ENCODE measurements around the gene SWAP70.

SWAP70 gene

GRCh38 chr11:9769621-9770020 lies 105.7 kb downstream of the SWAP70 start:
- POLR2A ChIA-PET (ENCODE audit: low non-redundant PET), result no interaction called here
- H3K27ac ChIP-seq, result no peak overlapping the region
- no peak for DNase-seq (ENCODE audit: low spot score)
- no peak for TF ChIP-seq CTCF (conservative IDR thresholded peaks at IDR 0.05; ENCODE audit: low read depth)
- CTCF ChIA-PET, result no interaction called here

- ChIA-PET POLR2A (ENCODE audit: low non-redundant PET) (no interaction called here), CTCF (no interaction called here)
- TF ChIP-seq CTCF (conservative IDR thresholded peaks at IDR 0.05; ENCODE audit: low read depth), result no peak
- no peak overlapping the region for H3K27ac ChIP-seq
- DNase-seq (ENCODE audit: low spot score), result no peak
Observed at GRCh38 chr11:9771071-9771511, 107.2 kb downstream of the SWAP70 start.

- no peak overlapping the region for H3K27ac ChIP-seq
- ChIA-PET POLR2A (ENCODE audit: low non-redundant PET) (no interaction called here), CTCF (no interaction called here)
- no peak for DNase-seq (ENCODE audit: low spot score)
- TF ChIP-seq CTCF (conservative IDR thresholded peaks at IDR 0.05; ENCODE audit: low read depth), result no peak
Observed at GRCh38 chr11:9772218-9772617, 108.3 kb downstream of the SWAP70 start.

GRCh38 chr11:9773524-9773923 lies 109.6 kb downstream of the SWAP70 start:
- TF ChIP-seq CTCF (conservative IDR thresholded peaks at IDR 0.05; ENCODE audit: low read depth), result no peak
- POLR2A ChIA-PET (ENCODE audit: low non-redundant PET), result no interaction called here
- no peak overlapping the region for H3K27ac ChIP-seq
- no peak for DNase-seq (ENCODE audit: low spot score)
- CTCF ChIA-PET, result no interaction called here

- ChIA-PET POLR2A (ENCODE audit: low non-redundant PET) (no interaction called here), CTCF (no interaction called here)
- no peak for TF ChIP-seq CTCF (conservative IDR thresholded peaks at IDR 0.05; ENCODE audit: low read depth)
- no peak overlapping the region for H3K27ac ChIP-seq
- no peak for DNase-seq (ENCODE audit: low spot score)
Observed at GRCh38 chr11:9774109-9774508, 110.2 kb downstream of the SWAP70 start.

GRCh38 chr11:9774591-9775397 lies 110.9 kb downstream of the SWAP70 start:
- POLR2A ChIA-PET (ENCODE audit: low non-redundant PET), result no interaction called here
- CTCF ChIA-PET, result no interaction called here
- no peak for DNase-seq (ENCODE audit: low spot score)
- H3K27ac ChIP-seq, result no peak overlapping the region; the same call in 1 of the 2 replicates
- TF ChIP-seq CTCF (conservative IDR thresholded peaks at IDR 0.05; ENCODE audit: low read depth), result no peak
